ENCODE results near the gene POLR2L. TPM values are rescaled to one million over a fixed set of nuclear protein-coding genes. Genes with fewer than 3 reads are reported as not detected.
A peak's percentile ranks its signal among the peaks of the same experiment; 100 is the strongest.

The POLR2L gene
- total RNA-seq, 4 donors from 2014 or later = 71.7 to 140 (median 110) TPM

- Histone ChIP-seq H3K9me3 (no peaks in the 10 kb centered on the region), H3K36me3 (peaks cover 0 to 13% (median 0%) of the 10 kb centered on the region in 3 donors), H3K4me3 (no peak overlapping the region), H3K27ac (peak overlapping the region in 3 of 4 donors; percentile 93 to 98 (median 95)), H3K4me1 (peaks cover 0 to 80% (median 50%) of the 10 kb centered on the region in 4 donors), H3K27me3 (peaks cover 0 to 15% of the 10 kb centered on the region in 2 donors)
- 64 to 68% methylated on average over 10 to 11 of the region's 11 CpGs for WGBS, 2 donors
- no peak for DNase-seq (ENCODE audit: low spot score in 2 of 2)
- TF ChIP-seq EP300 (IDR thresholded peaks at IDR 0.05) = no peak
- TF ChIP-seq POLR2A (IDR thresholded peaks at IDR 0.05) = no peak
- no peak for TF ChIP-seq CTCF (IDR thresholded peaks at IDR 0.05)
Measured at GRCh38 chr11:846496-847098, 4.3 kb upstream of the POLR2L start.

GRCh38 chr11:845872-846495 lies 3.7 kb upstream of the POLR2L start:
- H3K4me1 ChIP-seq = peaks cover 0 to 80% (median 56%) of the 10 kb centered on the region in 4 donors
- H3K4me3 ChIP-seq = peak overlapping the region in 1 of 4 donors; percentile 89
- 29 to 63% methylated on average over 2 to 6 of the region's 8 CpGs for WGBS, 2 donors

GRCh38 chr11:844693-845644 lies 2.6 kb upstream of the POLR2L start:
- peak overlapping the region; percentile 92 to 98 (median 94) for H3K27ac ChIP-seq
- TF ChIP-seq POLR2A (IDR thresholded peaks at IDR 0.05) = peak in 1 of 2 donors; percentile 19
- peak; percentile 79 to 90 for TF ChIP-seq EP300 (IDR thresholded peaks at IDR 0.05)
- peak in 1 of 5 experiments; percentile 13 for TF ChIP-seq CTCF (IDR thresholded peaks at IDR 0.05)
- peaks cover 0 to 15% of the 10 kb centered on the region in 2 donors for H3K27me3 ChIP-seq
- peak overlapping the region; percentile 69 to 95 (median 79) for H3K4me3 ChIP-seq
- WGBS, 2 donors = 21 to 26% methylated on average over 9 to 24 of the region's 31 CpGs
- no peaks in the 10 kb centered on the region for H3K9me3 ChIP-seq
- H3K4me1 ChIP-seq = peaks cover 0 to 80% (median 62%) of the 10 kb centered on the region in 4 donors
- peaks cover 0 to 24% (median 3%) of the 10 kb centered on the region in 3 donors for H3K36me3 ChIP-seq
- DNase-seq (ENCODE audit: low spot score in 2 of 2) = peak; percentile 92 to 97

More at GRCh38 chr11:845872-846495, 3.7 kb upstream of the POLR2L start:
- TF ChIP-seq EP300 (IDR thresholded peaks at IDR 0.05) = no peak
- TF ChIP-seq POLR2A (IDR thresholded peaks at IDR 0.05) = no peak
- TF ChIP-seq CTCF (IDR thresholded peaks at IDR 0.05) = no peak
- H3K36me3 ChIP-seq = peaks cover 0 to 14% (median 0%) of the 10 kb centered on the region in 3 donors
- DNase-seq (ENCODE audit: low spot score in 2 of 2) = no peak
- peak overlapping the region; percentile 92 to 98 (median 94) for H3K27ac ChIP-seq
- H3K9me3 ChIP-seq = no peaks in the 10 kb centered on the region
- peaks cover 0 to 15% of the 10 kb centered on the region in 2 donors for H3K27me3 ChIP-seq

GRCh38 chr11:843818-844692 lies 1.7 kb upstream of the POLR2L start:
- 2% methylated on average over 13 to 18 of the region's 25 CpGs for WGBS, 2 donors
- Histone ChIP-seq H3K27me3 (peaks cover 0 to 13% of the 10 kb centered on the region in 2 donors), H3K9me3 (no peaks in the 10 kb centered on the region), H3K4me3 (peak overlapping the region; percentile 69 to 95 (median 79)), H3K27ac (peak overlapping the region; percentile 92 to 98 (median 94)), H3K4me1 (peaks cover 0 to 81% (median 60%) of the 10 kb centered on the region in 4 donors), H3K36me3 (peaks cover 0 to 33% (median 7%) of the 10 kb centered on the region in 3 donors)
- TF ChIP-seq CTCF (IDR thresholded peaks at IDR 0.05) (peak in 1 of 5 experiments; percentile 12), EP300 (IDR thresholded peaks at IDR 0.05) (peak; percentile 65 to 98), POLR2A (IDR thresholded peaks at IDR 0.05) (peak; percentile 26 to 70)
- DNase-seq (ENCODE audit: low spot score in 2 of 2) = peak; percentile 92 to 97
